HG02571 (cell line): Measurements from ENCODE around the gene BRD4.

Experiments used
- ATAC-seq: cut with Tn5 transposase; IDR thresholded peaks from one replicate; pipeline ENCODE4 v1.9.1; 2021; ENCODE audit warnings: mild to moderate bottlenecking, moderate library complexity; ENCODE audit not compliant: unreplicated experiment

The BRD4 gene

GRCh38 chr19:15291548-15292021 lies 40.8 kb downstream of the BRD4 start:
- no peak for ATAC-seq

- ATAC-seq: no peak
Measured at GRCh38 chr19:15291089-15291488, 41.2 kb downstream of the BRD4 start.

GRCh38 chr19:15290166-15290565 lies 42.2 kb downstream of the BRD4 start:
- no peak for ATAC-seq

- no peak for ATAC-seq
Measured at GRCh38 chr19:15289673-15290072, 42.7 kb downstream of the BRD4 start.

GRCh38 chr19:15288146-15288963 lies 44.0 kb downstream of the BRD4 start:
- no peak for ATAC-seq

GRCh38 chr19:15287496-15287895 lies 44.8 kb downstream of the BRD4 start:
- no peak for ATAC-seq

- no peak for ATAC-seq
Measured at GRCh38 chr19:15286688-15287365, 45.5 kb downstream of the BRD4 start.

- peak; percentile 51 for ATAC-seq
Measured at GRCh38 chr19:15285896-15286591, 46.3 kb downstream of the BRD4 start.

- ATAC-seq: no peak
Measured at GRCh38 chr19:15284896-15285295, 47.4 kb downstream of the BRD4 start.

- ATAC-seq: no peak
Measured at GRCh38 chr19:15284091-15284490, 48.2 kb downstream of the BRD4 start.

GRCh38 chr19:15283141-15283883 lies 49.0 kb downstream of the BRD4 start:
- ATAC-seq: no peak

GRCh38 chr19:15282311-15282705 lies 50.0 kb downstream of the BRD4 start:
- ATAC-seq: no peak

- ATAC-seq: no peak
Measured at GRCh38 chr19:15280915-15281683, 51.2 kb downstream of the BRD4 start.

- no peak for ATAC-seq
Measured at GRCh38 chr19:15280048-15280725, 52.2 kb downstream of the BRD4 start.

GRCh38 chr19:15279326-15279904 lies 52.9 kb downstream of the BRD4 start:
- ATAC-seq: no peak

GRCh38 chr19:15276620-15277215 lies 55.6 kb downstream of the BRD4 start:
- ATAC-seq: no peak

- no peak for ATAC-seq
Measured at GRCh38 chr19:15274477-15274876, 57.9 kb downstream of the BRD4 start.

GRCh38 chr19:15269806-15270205 lies 62.5 kb downstream of the BRD4 start:
- no peak for ATAC-seq

- ATAC-seq: no peak
Measured at GRCh38 chr19:15268928-15269253, 63.4 kb downstream of the BRD4 start.
